Adrenal gland (tissue), 12 donors: Measurements from ENCODE around the gene ACTR1B. TPM values are rescaled to one million over a fixed set of nuclear protein-coding genes. Genes with fewer than 3 reads are reported as not detected.
"Not testable (repeated sequence)": the region's sequence is repeated elsewhere in the genome, so short reads cannot be mapped to it uniquely, and the experiment has no call there.

Experiments used
- DNase-seq, 7 donors: peaks; one replicate each; pipeline ENCODE4 v3.0.0-alpha.2; 2019 to 2020
- H3K27ac ChIP-seq, 5 donors: fragments of 200-600 bp; sonication (generic) in 4 of 5; 1 replicate in 3 of 5; 2 replicates in 2 of 5; pipeline versions ENCODE4 v1.5.1 to v1.8.0; 2016 to 2020; ENCODE audit warnings: mild to moderate bottlenecking in 1 of 5
- H3K27me3 ChIP-seq: fragments of 200-600 bp; 2 replicates; pipeline ENCODE4 v1.8.0; 2021
- H3K36me3 ChIP-seq, 2 donors: fragments of 200-600 bp; replicated peaks in 1 of 2; 1 replicate in 1 of 2; 2 replicates in 1 of 2; pipeline versions ENCODE4 v1.5.1 to v1.8.0; 2018 to 2022
- H3K4me1 ChIP-seq, 2 donors: fragments of 200-600 bp; replicated peaks in 1 of 2; 1 replicate in 1 of 2; 2 replicates in 1 of 2; pipeline versions ENCODE4 v1.5.1 to v1.8.0; 2018 to 2021
- H3K4me3 ChIP-seq, 4 donors: fragments of 200-600 bp; sonication (generic) in 3 of 4; one replicate each; pipeline ENCODE4 v1.5.1; 2016 to 2018
- H3K9me3 ChIP-seq, 3 donors: fragments of 200-600 bp; sonication (generic) in 1 of 3; replicated peaks in 1 of 3; 1 replicate in 2 of 3; 2 replicates in 1 of 3; pipeline versions ENCODE4 v1.5.1 to v1.8.0; 2016 to 2021
- CTCF ChIP-seq, 6 experiments: fragments of 450-650 bp in 4 of 6; fragments of 200-600 bp in 2 of 6; sonication (generic) in 1 of 6; IDR thresholded peaks; 1 replicate in 5 of 6; 2 replicates in 1 of 6; pipeline versions ENCODE4 v1.5.1 to v1.8.0; 2016 to 2021; ENCODE audit warnings: antibody characterized with exemption in 6 of 6, mild to moderate bottlenecking in 2 of 6, moderate library complexity in 1 of 6
- POLR2A ChIP-seq, 2 donors: fragments of 450-650 bp; IDR thresholded peaks; one replicate each; pipeline ENCODE4 v1.6.1; 2017; ENCODE audit warnings: antibody characterized with exemption in 2 of 2, mild to moderate bottlenecking in 2 of 2, moderate library complexity in 1 of 2
- WGBS, 4 donors: extraction: QIAGEN DNeasy Blood & Tissue Kit in 2 of 4; methylation state at CpG; one replicate each; pipeline versions ENCODE4 v1.1.5 to v1.1.7; 2013 to 2017; 5-methylcytosine and 5-hydroxymethylcytosine counted together
- intact Hi-C, 2 donors: fragments of 100-400 bp; cut with DNase I; formaldehyde crosslinking; loops; one replicate each; pipeline versions ENCODE4 v1.14.1 to v1.15.0; 2022 to 2023
- polyA plus RNA-seq, 3 donors: library from polyadenylated mRNA; stranded (reverse); fragments of 200-250 nt in 2 of 3; fragments of 350-450 nt in 1 of 3; fragmentation: Illumina TruSeq in 1 of 3; extraction: RNeasy Lipid Tissue Mini Kit (QIAGEN cat#74804) in 1 of 3; gene quantifications; one replicate each; pipeline ENCODE4 v1.2.3, GENCODE V29; 2013 to 2014
- small RNA-seq, 2 donors: library from RNA; depleted of rRNA; stranded (forward); fragments of <200 nt; gene quantifications; one replicate each; pipeline ENCODE3, GENCODE V24; 2016
- total RNA-seq, 9 donors: library from RNA; depleted of rRNA in 4 of 9; stranded (reverse); fragments of >200 nt in 4 of 9; fragments of 120-200 nt in 1 of 9; fragmentation: NEBNext Ultra II Directional in 1 of 9; extraction: Animal tissue kit (Norgen Biotek cat#: 25700) in 1 of 9; gene quantifications; one replicate each; pipeline versions ENCODE4 v1.1.0 to v1.2.4, GENCODE V29; 2013 to 2023
- donor health status: healthy with polysubstance abuse.
- donor health status: Bipolar disorder and iron deficiency.
- donor health status: DM: yes; HTN: yes; CAD: no.
- donor health status: DM: no; HTN: no; CAD: no.
- donor health status: DM: no; HTN: no; CAD: no.
- donor health status: DM: yes; HTN: yes; CAD: no.

The ACTR1B gene
- total and polyA plus RNA-seq, 12 donors = 39.0 to 130 (median 95.7) TPM

- no peaks in the 10 kb centered on the region for H3K27me3 ChIP-seq
- H3K4me3 ChIP-seq = no peak overlapping the region
- intact Hi-C loops = no loop called here
- TF ChIP-seq POLR2A (IDR thresholded peaks at IDR 0.05) (no peak), CTCF (IDR thresholded peaks at IDR 0.05) (no peak)
- DNase-seq = no peak
- H3K4me1 ChIP-seq = no peaks in the 10 kb centered on the region
- H3K36me3 ChIP-seq = no peaks in the 10 kb centered on the region
- no peak overlapping the region for H3K27ac ChIP-seq
- H3K9me3 ChIP-seq = no peaks in the 10 kb centered on the region
- 80 to 93% (median 87%) methylated on average over 1 to 6 of the region's 6 CpGs; no CpG with 5 or more reads in 1 of the 4 donors for WGBS, 4 donors
Observed at GRCh38 chr2:97617911-97618310, 45.9 kb downstream of the ACTR1B start.

GRCh38 chr2:97615746-97616145 lies 48.1 kb downstream of the ACTR1B start:
- H3K9me3 ChIP-seq, H3K36me3 ChIP-seq, H3K27me3 ChIP-seq, H3K27ac ChIP-seq, intact Hi-C loops, H3K4me3 ChIP-seq, DNase-seq, H3K4me1 ChIP-seq: not testable (repeated sequence)
- 14% methylated on average over 1 of the region's 8 CpGs; no CpG with 5 or more reads in 3 of the 4 donors for whole genome bisulfite sequencing, 4 donors

GRCh38 chr2:97611895-97612294 lies 51.9 kb downstream of the ACTR1B start:
- H3K27ac ChIP-seq, DNase-seq, H3K27me3 ChIP-seq, H3K36me3 ChIP-seq, H3K4me1 ChIP-seq, H3K4me3 ChIP-seq, intact Hi-C loops, H3K9me3 ChIP-seq: not testable (repeated sequence)
- 54% methylated on average over 3 of the region's 7 CpGs; no CpG with 5 or more reads in 3 of the 4 donors for WGBS, 4 donors

GRCh38 chr2:97608745-97609144 lies 55.1 kb downstream of the ACTR1B start:
- H3K4me1 ChIP-seq, H3K27me3 ChIP-seq, H3K27ac ChIP-seq, H3K4me3 ChIP-seq, H3K9me3 ChIP-seq, H3K36me3 ChIP-seq, intact Hi-C loops, DNase-seq: not testable (repeated sequence)
- WGBS, 4 donors = 73 to 86% (median 86%) methylated on average over 2 to 4 of the region's 4 CpGs

Small RNAs within 50 kb of the gene (small RNA-seq; reads per million reads assigned to genes)
- gene RNU4-8P = 0 to 0.12 reads per million in 2 donors

Other genes starting within 250 kb of the ACTR1B start
- gene ANKRD36B, start 74.2 kb downstream of the ACTR1B start, total RNA-seq = 100 to 1,000 TPM in 1 of 9 donors, 10 to 100 TPM in 4, 1 to 10 TPM in 4; 6.5 to 122 (median 10.0) TPM
- 10 to 100 TPM in 2 of 3 donors, 1 to 10 TPM in 1; 3.2 to 63.5 (median 13.0) TPM for gene ANKRD36B, start 74.2 kb downstream of the ACTR1B start, polyA plus RNA-seq
- 1,000 to 10,000 TPM in 1 of 9 donors, 100 to 1,000 TPM in 8; 334 to 1,355 (median 389) TPM for gene COX5B, start 18.0 kb downstream of the ACTR1B start, total RNA-seq
- 1,000 to 10,000 TPM in 2 of 3 donors, 100 to 1,000 TPM in 1; 198 to 1,683 (median 1,036) TPM for gene COX5B, start 18.0 kb downstream of the ACTR1B start, polyA plus RNA-seq
- 10 to 100 TPM in 1 of 9 donors, 1 to 10 TPM in 8; 1.2 to 29.3 (median 5.3) TPM for gene C2orf92, start 5.7 kb upstream of the ACTR1B start, total RNA-seq
- gene C2orf92, start 5.7 kb upstream of the ACTR1B start, polyA plus RNA-seq = 10 to 100 TPM in 2 of 3 donors, 1 to 10 TPM in 1; 4.1 to 50.0 (median 21.8) TPM
- gene ZAP70, start 49.5 kb upstream of the ACTR1B start, total RNA-seq = 1 to 10 TPM in 8 of 9 donors, under 1 TPM in 1; 0.33 to 8.1 (median 2.1) TPM
- gene ZAP70, start 49.5 kb upstream of the ACTR1B start, polyA plus RNA-seq = 1 to 10 TPM in 2 of 3 donors, under 1 TPM in 1; 0.62 to 8.3 (median 5.9) TPM